ENCODE data around the gene PRSS50. TPM values are rescaled to one million over a fixed set of nuclear protein-coding genes. Genes with fewer than 3 reads are reported as not detected.

The PRSS50 gene
- total and polyA plus RNA-seq, 2 donors (not counting 3 experiments of a cell fraction or from before 2014, with no cell fraction given) = not detected

- Histone ChIP-seq H3K4me3 (replicated peaks in 1 of 3; ENCODE audit: insufficient read depth in 1 of 3, low read depth in 1 of 3, low read length in 3 of 3) (no peak overlapping the region), H3K4me1 (ENCODE audit: control insufficient read depth, extremely low read depth, insufficient read depth, low read length) (no peaks in the 10 kb centered on the region), H3K4me2 (ENCODE audit: insufficient read depth, low read length) (no peak overlapping the region), H3K27me3 (ENCODE audit: control insufficient read depth in 2 of 2, insufficient read depth in 2 of 2, low read length in 2 of 2) (no peaks in the 10 kb centered on the region), H3K36me3 (ENCODE audit: control insufficient read depth in 2 of 2, extremely low read depth in 1 of 2, insufficient read depth in 2 of 2, low read length in 2 of 2) (no peaks in the 10 kb centered on the region), H4K20me1 (replicated peaks; ENCODE audit: control insufficient read depth, extremely low read depth, insufficient read depth, low read length) (no peaks in the 10 kb centered on the region), H3K27ac (ENCODE audit: insufficient read depth, low read depth, low read length) (no peak overlapping the region), H2AFZ (ENCODE audit: low read depth, low read length) (no peak overlapping the region), H3K79me2 (ENCODE audit: control insufficient read depth, insufficient read depth, low read length) (no peaks in the 10 kb centered on the region), H3K9me3 (replicated peaks; ENCODE audit: control insufficient read depth, insufficient read depth, low read length) (no peaks in the 10 kb centered on the region), H3K9ac (replicated peaks; ENCODE audit: extremely low read depth, insufficient read depth, low read length) (no peak overlapping the region), H3K9me1 (replicated peaks; ENCODE audit: control insufficient read depth, extremely low read depth, insufficient read depth, low read length) (no peaks in the 10 kb centered on the region)
- no TSS peak for BruUV-seq (replicated peaks)
- POLR2A ChIA-PET = interaction anchor here (0.6 kb wide), 1 partner anchor 22 kb away, joined by 3 read pairs; no protein-coding TSS in a partner anchor
- CTCF ChIA-PET = no interaction called here
- FAIRE-seq (no peak), DNase-seq (ENCODE audit: low read depth, low spot score) (no peak)
- dilution Hi-C loops (cut with MboI; ENCODE audit: extremely low pct_ligation_motif_present, low sequenced_read_pairs) (no loop called here), intact Hi-C loops (cut with micrococcal nuclease) (no loop called here)
- TF ChIP-seq EZH2 (IDR thresholded peaks at IDR 0.05; ENCODE audit: borderline replicate concordance, low read depth, low read length, severe bottlenecking) = no peak
- TF ChIP-seq POLR2AphosphoS5 (IDR thresholded peaks at IDR 0.05; ENCODE audit: insufficient read depth, low read depth, low read length) = no peak
- TF ChIP-seq GATA2 (IDR thresholded peaks at IDR 0.05; ENCODE audit: insufficient read depth, insufficient read length, low read depth, low read length) = no peak
- no peak for TF ChIP-seq FOS (IDR thresholded peaks at IDR 0.05; ENCODE audit: borderline replicate concordance, insufficient read depth, low read length)
- no peak for TF ChIP-seq POLR2A (IDR thresholded peaks at IDR 0.05; ENCODE audit: low read depth, low read length)
- no peak for TF ChIP-seq MYC (IDR thresholded peaks at IDR 0.05; ENCODE audit: low read depth, low read length)
- TF ChIP-seq, protein P1, sequence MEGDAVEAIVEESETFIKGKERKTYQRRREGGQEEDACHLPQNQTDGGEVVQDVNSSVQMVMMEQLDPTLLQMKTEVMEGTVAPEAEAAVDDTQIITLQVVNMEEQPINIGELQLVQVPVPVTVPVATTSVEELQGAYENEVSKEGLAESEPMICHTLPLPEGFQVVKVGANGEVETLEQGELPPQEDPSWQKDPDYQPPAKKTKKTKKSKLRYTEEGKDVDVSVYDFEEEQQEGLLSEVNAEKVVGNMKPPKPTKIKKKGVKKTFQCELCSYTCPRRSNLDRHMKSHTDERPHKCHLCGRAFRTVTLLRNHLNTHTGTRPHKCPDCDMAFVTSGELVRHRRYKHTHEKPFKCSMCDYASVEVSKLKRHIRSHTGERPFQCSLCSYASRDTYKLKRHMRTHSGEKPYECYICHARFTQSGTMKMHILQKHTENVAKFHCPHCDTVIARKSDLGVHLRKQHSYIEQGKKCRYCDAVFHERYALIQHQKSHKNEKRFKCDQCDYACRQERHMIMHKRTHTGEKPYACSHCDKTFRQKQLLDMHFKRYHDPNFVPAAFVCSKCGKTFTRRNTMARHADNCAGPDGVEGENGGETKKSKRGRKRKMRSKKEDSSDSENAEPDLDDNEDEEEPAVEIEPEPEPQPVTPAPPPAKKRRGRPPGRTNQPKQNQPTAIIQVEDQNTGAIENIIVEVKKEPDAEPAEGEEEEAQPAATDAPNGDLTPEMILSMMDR (IDR thresholded peaks at IDR 0.05; ENCODE audit: extremely low read depth in 1 of 2, insufficient read depth in 1 of 2, low read depth in 1 of 2, low read length in 2 of 2) = no peak
- TF ChIP-seq, protein P2, sequence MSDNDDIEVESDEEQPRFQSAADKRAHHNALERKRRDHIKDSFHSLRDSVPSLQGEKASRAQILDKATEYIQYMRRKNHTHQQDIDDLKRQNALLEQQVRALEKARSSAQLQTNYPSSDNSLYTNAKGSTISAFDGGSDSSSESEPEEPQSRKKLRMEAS (IDR thresholded peaks at IDR 0.05; ENCODE audit: insufficient read depth, insufficient read length) = no peak
- TF ChIP-seq JUN (IDR thresholded peaks at IDR 0.05; ENCODE audit: borderline replicate concordance, insufficient read depth, insufficient read length, low read depth) = no peak
Observed at GRCh38 chr3:46713050-46713897, 4.4 kb downstream of the PRSS50 start.

Data from endothelial cell of umbilical vein (primary cell).